ENCODE measurements around the gene CHRDL1.

The CHRDL1 gene

GRCh38 chrX:110755611-110756010 is 40.0 kb downstream of the CHRDL1 start:
- H3K4me1 ChIP-seq (ENCODE audit: control insufficient read depth in 2 of 2, insufficient read depth in 1 of 2, low read depth in 1 of 2, low read length in 2 of 2) = peaks cover 0 to 2% of the 10 kb centered on the region in 2 donors
- H3K9me3 ChIP-seq (replicated peaks in 1 of 2; ENCODE audit: control insufficient read depth in 2 of 2, insufficient read depth in 1 of 2, low read depth in 1 of 2, low read length in 2 of 2) = no peaks in the 10 kb centered on the region
- H3K79me1 ChIP-seq (ENCODE audit: low read depth, low read length) = no peaks in the 10 kb centered on the region
- H3K27me3 ChIP-seq (ENCODE audit: control insufficient read depth in 3 of 3, insufficient read depth in 3 of 3, low read depth in 1 of 3, low read length in 3 of 3) = no peaks in the 10 kb centered on the region
- H3K4me3 ChIP-seq (ENCODE audit: low read length in 2 of 2) = no peak overlapping the region
- no peak overlapping the region for H3K4ac ChIP-seq (ENCODE audit: low read length)
- no peak overlapping the region for H2BK120ac ChIP-seq (ENCODE audit: low read depth, low read length)
- no peak overlapping the region for H3K14ac ChIP-seq (ENCODE audit: low read length)
- H3K9ac ChIP-seq (ENCODE audit: low read depth, low read length, poor library complexity) = no peak overlapping the region
- H3K23ac ChIP-seq (ENCODE audit: low read depth, low read length, poor library complexity) = no peak overlapping the region
- no peak overlapping the region for H2BK15ac ChIP-seq (ENCODE audit: low read length)
- no peak overlapping the region for H3K27ac ChIP-seq (replicated peaks; ENCODE audit: low read length)
- no peak overlapping the region for H2AFZ ChIP-seq (ENCODE audit: low read length)
- no peak overlapping the region for H2BK12ac ChIP-seq (ENCODE audit: low read length)
- no peak overlapping the region for H3K4me2 ChIP-seq (ENCODE audit: insufficient read depth, low read length, poor library complexity, severe bottlenecking)
- no peak overlapping the region for H2AK5ac ChIP-seq (ENCODE audit: low read depth, low read length)
- no peaks in the 10 kb centered on the region for H3K36me3 ChIP-seq (replicated peaks in 1 of 2; ENCODE audit: control insufficient read depth in 2 of 2, insufficient read depth in 2 of 2, low read length in 2 of 2)
- DNase-seq (ENCODE audit: low spot score) = no peak
- H3K18ac ChIP-seq (ENCODE audit: low read length) = no peak overlapping the region
- no peak overlapping the region for H4K91ac ChIP-seq (ENCODE audit: low read depth, low read length, poor library complexity)
- no CpG with 5 or more reads among the region's 3 CpGs for WGBS, 2 donors (ENCODE audit: extremely low coverage in 2 of 2, insufficient read length in 2 of 2, insufficient replicate concordance in 1 of 2)
- H4K8ac ChIP-seq (ENCODE audit: low read depth, low read length) = no peak overlapping the region
- H2BK5ac ChIP-seq (ENCODE audit: low read length) = no peak overlapping the region

GRCh38 chrX:110755061-110755460 is 40.6 kb downstream of the CHRDL1 start:
- WGBS, 2 donors (ENCODE audit: extremely low coverage in 2 of 2, insufficient read length in 2 of 2, insufficient replicate concordance in 1 of 2) = no CpG with 5 or more reads among the region's 3 CpGs
- no peak overlapping the region for H3K4me2 ChIP-seq (ENCODE audit: insufficient read depth, low read length, poor library complexity, severe bottlenecking)
- DNase-seq (ENCODE audit: low spot score) = no peak
- no peaks in the 10 kb centered on the region for H3K79me1 ChIP-seq (ENCODE audit: low read depth, low read length)
- no peaks in the 10 kb centered on the region for H3K27me3 ChIP-seq (ENCODE audit: control insufficient read depth in 3 of 3, insufficient read depth in 3 of 3, low read depth in 1 of 3, low read length in 3 of 3)
- H3K18ac ChIP-seq (ENCODE audit: low read length) = no peak overlapping the region
- no peak overlapping the region for H3K9ac ChIP-seq (ENCODE audit: low read depth, low read length, poor library complexity)
- H2AFZ ChIP-seq (ENCODE audit: low read length) = no peak overlapping the region
- no peak overlapping the region for H3K23ac ChIP-seq (ENCODE audit: low read depth, low read length, poor library complexity)
- no peak overlapping the region for H2AK5ac ChIP-seq (ENCODE audit: low read depth, low read length)
- no peaks in the 10 kb centered on the region for H3K9me3 ChIP-seq (replicated peaks in 1 of 2; ENCODE audit: control insufficient read depth in 2 of 2, insufficient read depth in 1 of 2, low read depth in 1 of 2, low read length in 2 of 2)
- no peak overlapping the region for H3K4me3 ChIP-seq (ENCODE audit: low read length in 2 of 2)
- no peak overlapping the region for H4K8ac ChIP-seq (ENCODE audit: low read depth, low read length)
- H4K91ac ChIP-seq (ENCODE audit: low read depth, low read length, poor library complexity) = no peak overlapping the region
- H3K4ac ChIP-seq (ENCODE audit: low read length) = no peak overlapping the region
- H2BK15ac ChIP-seq (ENCODE audit: low read length) = no peak overlapping the region
- H3K27ac ChIP-seq (replicated peaks; ENCODE audit: low read length) = no peak overlapping the region
- no peak overlapping the region for H3K14ac ChIP-seq (ENCODE audit: low read length)
- H3K4me1 ChIP-seq (ENCODE audit: control insufficient read depth in 2 of 2, insufficient read depth in 1 of 2, low read depth in 1 of 2, low read length in 2 of 2) = peaks cover 0 to 3% of the 10 kb centered on the region in 2 donors
- H2BK12ac ChIP-seq (ENCODE audit: low read length) = no peak overlapping the region
- no peak overlapping the region for H2BK120ac ChIP-seq (ENCODE audit: low read depth, low read length)
- H3K36me3 ChIP-seq (replicated peaks in 1 of 2; ENCODE audit: control insufficient read depth in 2 of 2, insufficient read depth in 2 of 2, low read length in 2 of 2) = no peaks in the 10 kb centered on the region
- no peak overlapping the region for H2BK5ac ChIP-seq (ENCODE audit: low read length)

- peaks cover 0 to 3% of the 10 kb centered on the region in 2 donors for H3K4me1 ChIP-seq (ENCODE audit: control insufficient read depth in 2 of 2, insufficient read depth in 1 of 2, low read depth in 1 of 2, low read length in 2 of 2)
Measured at GRCh38 chrX:110750526-110751189, 45.0 kb downstream of the CHRDL1 start.

GRCh38 chrX:110748256-110748806 is 47.3 kb downstream of the CHRDL1 start:
- H2BK5ac ChIP-seq (ENCODE audit: low read length) = no peak overlapping the region
- H4K8ac ChIP-seq (ENCODE audit: low read depth, low read length) = no peak overlapping the region
- H3K23ac ChIP-seq (ENCODE audit: low read depth, low read length, poor library complexity) = no peak overlapping the region
- no peak overlapping the region for H2AFZ ChIP-seq (ENCODE audit: low read length)
- WGBS, 2 donors (ENCODE audit: extremely low coverage in 2 of 2, insufficient read length in 2 of 2, insufficient replicate concordance in 1 of 2) = no CpG with 5 or more reads among the region's 3 CpGs
- H3K4me2 ChIP-seq (ENCODE audit: insufficient read depth, low read length, poor library complexity, severe bottlenecking) = no peak overlapping the region
- H2AK5ac ChIP-seq (ENCODE audit: low read depth, low read length) = no peak overlapping the region
- no peak overlapping the region for H2BK120ac ChIP-seq (ENCODE audit: low read depth, low read length)
- H3K18ac ChIP-seq (ENCODE audit: low read length) = no peak overlapping the region
- no peak overlapping the region for H3K14ac ChIP-seq (ENCODE audit: low read length)
- no peaks in the 10 kb centered on the region for H3K36me3 ChIP-seq (replicated peaks in 1 of 2; ENCODE audit: control insufficient read depth in 2 of 2, insufficient read depth in 2 of 2, low read length in 2 of 2)
- H3K9me3 ChIP-seq (replicated peaks in 1 of 2; ENCODE audit: control insufficient read depth in 2 of 2, insufficient read depth in 1 of 2, low read depth in 1 of 2, low read length in 2 of 2) = no peaks in the 10 kb centered on the region
- no peak for DNase-seq (ENCODE audit: low spot score)
- H3K79me1 ChIP-seq (ENCODE audit: low read depth, low read length) = no peaks in the 10 kb centered on the region
- no peak overlapping the region for H3K27ac ChIP-seq (replicated peaks; ENCODE audit: low read length)
- peaks cover 0 to 3% of the 10 kb centered on the region in 2 donors for H3K4me1 ChIP-seq (ENCODE audit: control insufficient read depth in 2 of 2, insufficient read depth in 1 of 2, low read depth in 1 of 2, low read length in 2 of 2)
- H3K27me3 ChIP-seq (ENCODE audit: control insufficient read depth in 3 of 3, insufficient read depth in 3 of 3, low read depth in 1 of 3, low read length in 3 of 3) = no peaks in the 10 kb centered on the region
- H4K91ac ChIP-seq (ENCODE audit: low read depth, low read length, poor library complexity) = no peak overlapping the region
- H2BK12ac ChIP-seq (ENCODE audit: low read length) = no peak overlapping the region
- no peak overlapping the region for H2BK15ac ChIP-seq (ENCODE audit: low read length)
- no peak overlapping the region for H3K4ac ChIP-seq (ENCODE audit: low read length)
- no peak overlapping the region for H3K4me3 ChIP-seq (ENCODE audit: low read length in 2 of 2)
- H3K9ac ChIP-seq (ENCODE audit: low read depth, low read length, poor library complexity) = no peak overlapping the region

More at GRCh38 chrX:110750526-110751189, 45.0 kb downstream of the CHRDL1 start:
- H3K79me1 ChIP-seq (ENCODE audit: low read depth, low read length) = no peaks in the 10 kb centered on the region
- no peak overlapping the region for H2AFZ ChIP-seq (ENCODE audit: low read length)
- no peak overlapping the region for H3K9ac ChIP-seq (ENCODE audit: low read depth, low read length, poor library complexity)
- no peak overlapping the region for H2BK15ac ChIP-seq (ENCODE audit: low read length)
- H4K8ac ChIP-seq (ENCODE audit: low read depth, low read length) = no peak overlapping the region
- no CpG with 5 or more reads among the region's 7 CpGs for WGBS, 2 donors (ENCODE audit: extremely low coverage in 2 of 2, insufficient read length in 2 of 2, insufficient replicate concordance in 1 of 2)
- H2BK5ac ChIP-seq (ENCODE audit: low read length) = no peak overlapping the region
- H3K4me2 ChIP-seq (ENCODE audit: insufficient read depth, low read length, poor library complexity, severe bottlenecking) = no peak overlapping the region
- no peaks in the 10 kb centered on the region for H3K9me3 ChIP-seq (replicated peaks in 1 of 2; ENCODE audit: control insufficient read depth in 2 of 2, insufficient read depth in 1 of 2, low read depth in 1 of 2, low read length in 2 of 2)
- H4K91ac ChIP-seq (ENCODE audit: low read depth, low read length, poor library complexity) = no peak overlapping the region
- no peak for DNase-seq (ENCODE audit: low spot score)
- no peak overlapping the region for H3K4me3 ChIP-seq (ENCODE audit: low read length in 2 of 2)
- H2BK120ac ChIP-seq (ENCODE audit: low read depth, low read length) = no peak overlapping the region
- H3K14ac ChIP-seq (ENCODE audit: low read length) = no peak overlapping the region
- H3K4ac ChIP-seq (ENCODE audit: low read length) = no peak overlapping the region
- no peak overlapping the region for H3K18ac ChIP-seq (ENCODE audit: low read length)
- H2AK5ac ChIP-seq (ENCODE audit: low read depth, low read length) = no peak overlapping the region
- no peak overlapping the region for H3K23ac ChIP-seq (ENCODE audit: low read depth, low read length, poor library complexity)
- H3K27me3 ChIP-seq (ENCODE audit: control insufficient read depth in 3 of 3, insufficient read depth in 3 of 3, low read depth in 1 of 3, low read length in 3 of 3) = no peaks in the 10 kb centered on the region
- H2BK12ac ChIP-seq (ENCODE audit: low read length) = no peak overlapping the region
- H3K27ac ChIP-seq (replicated peaks; ENCODE audit: low read length) = no peak overlapping the region
- H3K36me3 ChIP-seq (replicated peaks in 1 of 2; ENCODE audit: control insufficient read depth in 2 of 2, insufficient read depth in 2 of 2, low read length in 2 of 2) = no peaks in the 10 kb centered on the region
